ENCODE data around the gene MIS18A. TPM values are rescaled to one million over a fixed set of nuclear protein-coding genes. Genes with fewer than 3 reads are reported as not detected.

MIS18A gene
- total and polyA plus RNA-seq, 2 experiments from 2014 or later = 46.1 to 133 TPM

GRCh38 chr21:32322676-32323075 lies 43.8 kb upstream of the MIS18A start:
- no peak for TF ChIP-seq STAT1 (IDR thresholded peaks at IDR 0.05; ENCODE audit: unreplicated experiment)
- TF ChIP-seq, protein P1, sequence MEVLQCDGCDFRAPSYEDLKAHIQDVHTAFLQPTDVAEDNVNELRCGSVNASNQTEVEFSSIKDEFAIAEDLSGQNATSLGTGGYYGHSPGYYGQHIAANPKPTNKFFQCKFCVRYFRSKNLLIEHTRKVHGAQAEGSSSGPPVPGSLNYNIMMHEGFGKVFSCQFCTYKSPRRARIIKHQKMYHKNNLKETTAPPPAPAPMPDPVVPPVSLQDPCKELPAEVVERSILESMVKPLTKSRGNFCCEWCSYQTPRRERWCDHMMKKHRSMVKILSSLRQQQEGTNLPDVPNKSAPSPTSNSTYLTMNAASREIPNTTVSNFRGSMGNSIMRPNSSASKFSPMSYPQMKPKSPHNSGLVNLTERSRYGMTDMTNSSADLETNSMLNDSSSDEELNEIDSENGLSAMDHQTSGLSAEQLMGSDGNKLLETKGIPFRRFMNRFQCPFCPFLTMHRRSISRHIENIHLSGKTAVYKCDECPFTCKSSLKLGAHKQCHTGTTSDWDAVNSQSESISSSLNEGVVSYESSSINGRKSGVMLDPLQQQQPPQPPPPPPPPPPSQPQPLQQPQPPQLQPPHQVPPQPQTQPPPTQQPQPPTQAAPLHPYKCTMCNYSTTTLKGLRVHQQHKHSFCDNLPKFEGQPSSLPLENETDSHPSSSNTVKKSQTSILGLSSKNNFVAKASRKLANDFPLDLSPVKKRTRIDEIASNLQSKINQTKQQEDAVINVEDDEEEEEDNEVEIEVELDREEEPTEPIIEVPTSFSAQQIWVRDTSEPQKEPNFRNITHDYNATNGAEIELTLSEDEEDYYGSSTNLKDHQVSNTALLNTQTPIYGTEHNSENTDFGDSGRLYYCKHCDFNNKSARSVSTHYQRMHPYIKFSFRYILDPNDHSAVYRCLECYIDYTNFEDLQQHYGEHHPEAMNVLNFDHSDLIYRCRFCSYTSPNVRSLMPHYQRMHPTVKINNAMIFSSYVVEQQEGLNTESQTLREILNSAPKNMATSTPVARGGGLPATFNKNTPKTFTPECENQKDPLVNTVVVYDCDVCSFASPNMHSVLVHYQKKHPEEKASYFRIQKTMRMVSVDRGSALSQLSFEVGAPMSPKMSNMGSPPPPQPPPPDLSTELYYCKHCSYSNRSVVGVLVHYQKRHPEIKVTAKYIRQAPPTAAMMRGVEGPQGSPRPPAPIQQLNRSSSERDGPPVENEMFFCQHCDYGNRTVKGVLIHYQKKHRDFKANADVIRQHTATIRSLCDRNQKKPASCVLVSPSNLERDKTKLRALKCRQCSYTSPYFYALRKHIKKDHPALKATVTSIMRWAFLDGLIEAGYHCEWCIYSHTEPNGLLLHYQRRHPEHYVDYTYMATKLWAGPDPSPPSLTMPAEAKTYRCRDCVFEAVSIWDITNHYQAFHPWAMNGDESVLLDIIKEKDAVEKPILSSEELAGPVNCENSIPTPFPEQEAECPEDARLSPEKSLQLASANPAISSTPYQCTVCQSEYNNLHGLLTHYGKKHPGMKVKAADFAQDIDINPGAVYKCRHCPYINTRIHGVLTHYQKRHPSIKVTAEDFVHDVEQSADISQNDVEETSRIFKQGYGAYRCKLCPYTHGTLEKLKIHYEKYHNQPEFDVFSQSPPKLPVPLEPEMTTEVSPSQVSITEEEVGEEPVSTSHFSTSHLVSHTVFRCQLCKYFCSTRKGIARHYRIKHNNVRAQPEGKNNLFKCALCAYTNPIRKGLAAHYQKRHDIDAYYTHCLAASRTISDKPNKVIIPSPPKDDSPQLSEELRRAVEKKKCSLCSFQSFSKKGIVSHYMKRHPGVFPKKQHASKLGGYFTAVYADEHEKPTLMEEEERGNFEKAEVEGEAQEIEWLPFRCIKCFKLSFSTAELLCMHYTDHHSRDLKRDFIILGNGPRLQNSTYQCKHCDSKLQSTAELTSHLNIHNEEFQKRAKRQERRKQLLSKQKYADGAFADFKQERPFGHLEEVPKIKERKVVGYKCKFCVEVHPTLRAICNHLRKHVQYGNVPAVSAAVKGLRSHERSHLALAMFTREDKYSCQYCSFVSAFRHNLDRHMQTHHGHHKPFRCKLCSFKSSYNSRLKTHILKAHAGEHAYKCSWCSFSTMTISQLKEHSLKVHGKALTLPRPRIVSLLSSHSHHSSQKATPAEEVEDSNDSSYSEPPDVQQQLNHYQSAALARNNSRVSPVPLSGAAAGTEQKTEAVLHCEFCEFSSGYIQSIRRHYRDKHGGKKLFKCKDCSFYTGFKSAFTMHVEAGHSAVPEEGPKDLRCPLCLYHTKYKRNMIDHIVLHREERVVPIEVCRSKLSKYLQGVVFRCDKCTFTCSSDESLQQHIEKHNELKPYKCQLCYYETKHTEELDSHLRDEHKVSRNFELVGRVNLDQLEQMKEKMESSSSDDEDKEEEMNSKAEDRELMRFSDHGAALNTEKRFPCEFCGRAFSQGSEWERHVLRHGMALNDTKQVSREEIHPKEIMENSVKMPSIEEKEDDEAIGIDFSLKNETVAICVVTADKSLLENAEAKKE (CRISPR knock-in tag; IDR thresholded peaks at IDR 0.05) = no peak
- peaks cover 95% of the 10 kb centered on the region for H3K36me3 Mint-ChIP-seq (ENCODE audit: low read depth)

DNA sequence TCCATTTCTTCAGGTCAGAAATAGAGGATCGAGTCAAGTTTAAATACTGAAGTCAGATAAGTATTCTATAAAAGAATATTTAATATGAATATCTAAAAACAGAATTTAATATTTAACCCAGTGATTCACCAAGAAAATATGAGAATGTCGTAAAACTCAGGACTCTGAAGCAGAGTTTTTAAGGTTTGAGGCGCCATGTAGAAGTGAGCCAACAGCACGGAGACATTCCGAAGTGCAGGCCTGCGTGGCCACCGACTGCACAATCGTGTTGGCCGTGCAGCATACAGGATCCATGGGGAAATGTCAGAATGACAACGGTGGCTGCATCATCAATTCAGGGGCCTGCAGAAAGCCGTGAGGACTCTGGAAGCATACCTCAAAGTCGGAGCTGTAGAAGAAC lies 43.3 kb upstream of the MIS18A start:
- Histone ChIP-seq H2AFZ (no peak overlapping the region), H3K79me2 (replicated peaks; ENCODE audit: insufficient read depth) (no peaks in the 10 kb centered on the region), H3K9me2 (ENCODE audit: insufficient read depth) (no peaks in the 10 kb centered on the region), H3K4me1 (ENCODE audit: insufficient read depth) (no peaks in the 10 kb centered on the region), H3K36me3 (ENCODE audit: insufficient read depth) (peaks cover 76% of the 10 kb centered on the region), H3F3A (replicated peaks; ENCODE audit: low read depth) (no peaks in the 10 kb centered on the region), H3K27me3 (ENCODE audit: insufficient read depth) (no peaks in the 10 kb centered on the region), H3K27ac (ENCODE audit: low read depth) (no peak overlapping the region), H4K20me1 (replicated peaks; ENCODE audit: insufficient read depth) (peaks cover 11% of the 10 kb centered on the region), H3K4me3 (no peak overlapping the region), H3K4me2 (no peak overlapping the region)
- H3K27me3 Mint-ChIP-seq (ENCODE audit: insufficient read depth, low read depth, poor library complexity) = peaks cover 4% of the 10 kb centered on the region
- TF ChIP-seq ZNF331 (CRISPR knock-in tag; IDR thresholded peaks at IDR 0.05; ENCODE audit: low read depth) (no peak), CTCF (conservative IDR thresholded peaks at IDR 0.05; ENCODE audit: low read depth in 2 of 2) (no peak), CREB1 (CRISPR knock-in tag; IDR thresholded peaks at IDR 0.05; ENCODE audit: low read depth) (no peak), ZNF114 (CRISPR knock-in tag; IDR thresholded peaks at IDR 0.05) (no peak), STAT1 (IDR thresholded peaks at IDR 0.05; ENCODE audit: unreplicated experiment) (no peak)
- H3K9me3 Mint-ChIP-seq = no peaks in the 10 kb centered on the region
- H3K4me1 Mint-ChIP-seq = no peaks in the 10 kb centered on the region
- peaks cover 97% of the 10 kb centered on the region for H3K36me3 Mint-ChIP-seq (ENCODE audit: low read depth)
- no peak overlapping the region for H3K27ac Mint-ChIP-seq
- DNase-seq (ENCODE audit: low spot score) (no peak), ATAC-seq (no peak)
- no peak overlapping the region for H3K4me3 Mint-ChIP-seq

More at GRCh38 chr21:32322676-32323075, 43.8 kb upstream of the MIS18A start:
- H3K79me2 ChIP-seq (replicated peaks; ENCODE audit: insufficient read depth) = no peaks in the 10 kb centered on the region
- ATAC-seq (no peak), DNase-seq (ENCODE audit: low spot score) (no peak)
- H3K27ac Mint-ChIP-seq = no peak overlapping the region
- H4K20me1 ChIP-seq (replicated peaks; ENCODE audit: insufficient read depth) = peaks cover 11% of the 10 kb centered on the region
- no peaks in the 10 kb centered on the region for H3K27me3 ChIP-seq (ENCODE audit: insufficient read depth)
- no peaks in the 10 kb centered on the region for H3K4me1 ChIP-seq (ENCODE audit: insufficient read depth)
- H3K27me3 Mint-ChIP-seq (ENCODE audit: insufficient read depth, low read depth, poor library complexity) = peaks cover 2% of the 10 kb centered on the region
- H3K4me3 ChIP-seq = no peak overlapping the region
- no peaks in the 10 kb centered on the region for H3F3A ChIP-seq (replicated peaks; ENCODE audit: low read depth)
- H3K9me2 ChIP-seq (ENCODE audit: insufficient read depth) = no peaks in the 10 kb centered on the region
- no peak overlapping the region for H3K27ac ChIP-seq (ENCODE audit: low read depth)
- H3K4me3 Mint-ChIP-seq = no peak overlapping the region
- H3K36me3 ChIP-seq (ENCODE audit: insufficient read depth) = peaks cover 77% of the 10 kb centered on the region
- H3K4me1 Mint-ChIP-seq = no peaks in the 10 kb centered on the region
- H3K4me2 ChIP-seq = no peak overlapping the region
- H3K9me3 Mint-ChIP-seq = no peaks in the 10 kb centered on the region
- H2AFZ ChIP-seq = no peak overlapping the region
